ENCODE results near the gene STYXL1.

The STYXL1 gene

GRCh38 chr7:75994388-75995051 is 53.3 kb downstream of the STYXL1 start, which contains the start of gene TMEM120A:
Gene TMEM120A (minus strand): TSS chr7:75994595. CDS start chr7:75994570, 25 bp downstream.
- H3K4me1 ChIP-seq (ENCODE audit: control insufficient read depth, insufficient read depth, low read length), result peaks cover 5% of the 10 kb centered on the region
- H3K27me3 ChIP-seq (ENCODE audit: control insufficient read depth, insufficient read depth, low read length), result no peaks in the 10 kb centered on the region
- no peaks in the 10 kb centered on the region for H3K36me3 ChIP-seq (ENCODE audit: control insufficient read depth, insufficient read depth, low read length)
- peak within 1 kb of the TSS; percentile 93 for H3K27ac ChIP-seq (ENCODE audit: low read depth, low read length)
- peak within 1 kb of the TSS; percentile 70 for H3K9ac ChIP-seq (ENCODE audit: low read length)
- H3K4me3 ChIP-seq (ENCODE audit: low read length), result peak within 1 kb of the TSS; percentile 89

- H3K4me1 ChIP-seq (ENCODE audit: control insufficient read depth, insufficient read depth, low read length), result peaks cover 8% of the 10 kb centered on the region
- H3K36me3 ChIP-seq (ENCODE audit: control insufficient read depth, insufficient read depth, low read length), result no peaks in the 10 kb centered on the region
- H3K27me3 ChIP-seq (ENCODE audit: control insufficient read depth, insufficient read depth, low read length), result no peaks in the 10 kb centered on the region
- peak overlapping the region; percentile 70 for H3K9ac ChIP-seq (ENCODE audit: low read length)
- H3K4me3 ChIP-seq (ENCODE audit: low read length), result peak overlapping the region; percentile 89
- peak overlapping the region; percentile 93 for H3K27ac ChIP-seq (ENCODE audit: low read depth, low read length)
Observed at GRCh38 chr7:75993689-75994387, 54.0 kb downstream of the STYXL1 start.

GRCh38 chr7:75992083-75992755 is 55.6 kb downstream of the STYXL1 start:
- Histone ChIP-seq H3K4me1 (ENCODE audit: control insufficient read depth, insufficient read depth, low read length) (peaks cover 8% of the 10 kb centered on the region), H3K4me3 (ENCODE audit: low read length) (no peak overlapping the region), H3K27me3 (ENCODE audit: control insufficient read depth, insufficient read depth, low read length) (no peaks in the 10 kb centered on the region), H3K27ac (ENCODE audit: low read depth, low read length) (no peak overlapping the region), H3K36me3 (ENCODE audit: control insufficient read depth, insufficient read depth, low read length) (peaks cover 4% of the 10 kb centered on the region), H3K9ac (ENCODE audit: low read length) (no peak overlapping the region)

GRCh38 chr7:75991531-75992082 is 56.2 kb downstream of the STYXL1 start:
- peaks cover 7% of the 10 kb centered on the region for H3K36me3 ChIP-seq (ENCODE audit: control insufficient read depth, insufficient read depth, low read length)
- peaks cover 8% of the 10 kb centered on the region for H3K4me1 ChIP-seq (ENCODE audit: control insufficient read depth, insufficient read depth, low read length)
- no peaks in the 10 kb centered on the region for H3K27me3 ChIP-seq (ENCODE audit: control insufficient read depth, insufficient read depth, low read length)
- no peak overlapping the region for H3K4me3 ChIP-seq (ENCODE audit: low read length)
- H3K9ac ChIP-seq (ENCODE audit: low read length), result no peak overlapping the region
- no peak overlapping the region for H3K27ac ChIP-seq (ENCODE audit: low read depth, low read length)

GRCh38 chr7:75989500-75990388 is 58.1 kb downstream of the STYXL1 start:
- H3K9ac ChIP-seq (ENCODE audit: low read length), result no peak overlapping the region
- H3K27ac ChIP-seq (ENCODE audit: low read depth, low read length), result peak overlapping the region; percentile 56
- H3K27me3 ChIP-seq (ENCODE audit: control insufficient read depth, insufficient read depth, low read length), result no peaks in the 10 kb centered on the region
- H3K4me3 ChIP-seq (ENCODE audit: low read length), result peak overlapping the region; percentile 4
- peaks cover 14% of the 10 kb centered on the region for H3K36me3 ChIP-seq (ENCODE audit: control insufficient read depth, insufficient read depth, low read length)
- H3K4me1 ChIP-seq (ENCODE audit: control insufficient read depth, insufficient read depth, low read length), result peaks cover 8% of the 10 kb centered on the region

- H3K9ac ChIP-seq (ENCODE audit: low read length), result no peak overlapping the region
Observed at GRCh38 chr7:75988568-75989499, 59.0 kb downstream of the STYXL1 start.

GRCh38 chr7:75987805-75988567 is 59.8 kb downstream of the STYXL1 start:
- no peak overlapping the region for H3K9ac ChIP-seq (ENCODE audit: low read length)
- H3K27me3 ChIP-seq (ENCODE audit: control insufficient read depth, insufficient read depth, low read length), result no peaks in the 10 kb centered on the region
- H3K4me3 ChIP-seq (ENCODE audit: low read length), result no peak overlapping the region
- H3K36me3 ChIP-seq (ENCODE audit: control insufficient read depth, insufficient read depth, low read length), result peaks cover 19% of the 10 kb centered on the region
- no peak overlapping the region for H3K27ac ChIP-seq (ENCODE audit: low read depth, low read length)
- H3K4me1 ChIP-seq (ENCODE audit: control insufficient read depth, insufficient read depth, low read length), result peaks cover 2% of the 10 kb centered on the region

More at GRCh38 chr7:75988568-75989499, 59.0 kb downstream of the STYXL1 start:
- Histone ChIP-seq H3K4me3 (ENCODE audit: low read length) (peak overlapping the region; percentile 4), H3K4me1 (ENCODE audit: control insufficient read depth, insufficient read depth, low read length) (peaks cover 8% of the 10 kb centered on the region), H3K36me3 (ENCODE audit: control insufficient read depth, insufficient read depth, low read length) (peaks cover 14% of the 10 kb centered on the region), H3K27ac (ENCODE audit: low read depth, low read length) (peak overlapping the region; percentile 56), H3K27me3 (ENCODE audit: control insufficient read depth, insufficient read depth, low read length) (no peaks in the 10 kb centered on the region)

- Histone ChIP-seq H3K9ac (ENCODE audit: low read length) (no peak overlapping the region), H3K4me3 (ENCODE audit: low read length) (no peak overlapping the region), H3K36me3 (ENCODE audit: control insufficient read depth, insufficient read depth, low read length) (peaks cover 19% of the 10 kb centered on the region), H3K27me3 (ENCODE audit: control insufficient read depth, insufficient read depth, low read length) (no peaks in the 10 kb centered on the region), H3K4me1 (ENCODE audit: control insufficient read depth, insufficient read depth, low read length) (peaks cover 2% of the 10 kb centered on the region), H3K27ac (ENCODE audit: low read depth, low read length) (no peak overlapping the region)
Observed at GRCh38 chr7:75987026-75987804, 60.6 kb downstream of the STYXL1 start.

- Histone ChIP-seq H3K27me3 (ENCODE audit: control insufficient read depth, insufficient read depth, low read length) (no peaks in the 10 kb centered on the region), H3K9ac (ENCODE audit: low read length) (no peak overlapping the region), H3K4me3 (ENCODE audit: low read length) (no peak overlapping the region), H3K27ac (ENCODE audit: low read depth, low read length) (no peak overlapping the region), H3K36me3 (ENCODE audit: control insufficient read depth, insufficient read depth, low read length) (peaks cover 19% of the 10 kb centered on the region), H3K4me1 (ENCODE audit: control insufficient read depth, insufficient read depth, low read length) (peaks cover 2% of the 10 kb centered on the region)
Observed at GRCh38 chr7:75986147-75986781, 61.5 kb downstream of the STYXL1 start.
